ENCODE data around the gene CABLES1.
A peak's percentile ranks its signal among the peaks of the same experiment; 100 is the strongest.
"Not testable (repeated sequence)": the region's sequence is repeated elsewhere in the genome, so short reads cannot be mapped to it uniquely, and the experiment has no call there.

CABLES1 gene

GRCh38 chr18:23283916-23284430 is 148.7 kb downstream of the CABLES1 start:
- no peak for DNase-seq

- DNase-seq, result no peak
Observed at GRCh38 chr18:23284629-23285028, 149.3 kb downstream of the CABLES1 start.

- DNase-seq, result not testable (repeated sequence)
Observed at GRCh38 chr18:23285581-23285980, 150.3 kb downstream of the CABLES1 start.

GRCh38 chr18:23291456-23292205 is 156.3 kb downstream of the CABLES1 start:
- no peak for DNase-seq

- DNase-seq, result no peak
Observed at GRCh38 chr18:23300231-23300805, 165.0 kb downstream of the CABLES1 start.

- DNase-seq, result no peak
Observed at GRCh38 chr18:23301972-23302371, 166.7 kb downstream of the CABLES1 start.

- no peak for DNase-seq
Observed at GRCh38 chr18:23302511-23302850, 167.2 kb downstream of the CABLES1 start.

GRCh38 chr18:23302851-23303527 is 167.7 kb downstream of the CABLES1 start:
- no peak for DNase-seq

- peak in 1 of 56 donors; percentile 10 for DNase-seq
Observed at GRCh38 chr18:23306822-23307221, 171.5 kb downstream of the CABLES1 start.

GRCh38 chr18:23307567-23308295 is 172.4 kb downstream of the CABLES1 start:
- DNase-seq, result no peak
